GM12892 (cell line): ENCODE measurements around the gene KEL.

Experiments used
- POLR2A ChIP-seq: IDR thresholded peaks from 2 replicates; pipeline ENCODE4 v1.6.1; 2011; ENCODE audit warnings: low read depth, low read length, control low read depth
- POLR2AphosphoS5 ChIP-seq: IDR thresholded peaks from 2 replicates; pipeline ENCODE4 v1.6.1; 2011; ENCODE audit warnings: low read depth, low read length, control low read depth
- TAF1 ChIP-seq: IDR thresholded peaks from 2 replicates; pipeline ENCODE4 v1.6.1; 2011; ENCODE audit warnings: low read depth, mild to moderate bottlenecking, control low read depth, low read length, borderline replicate concordance

- TF ChIP-seq POLR2A (no peak), POLR2AphosphoS5 (no peak), TAF1 (no peak)
Measured at GRCh38 chr7:142918901-142919300, 43.3 kb downstream of the KEL start.
